SH-SY5Y (cell line): ENCODE results near the gene PRRC2B.

ENCODE experiments used
- GATA2 ChIP-seq: IDR thresholded peaks from 2 replicates; pipeline ENCODE4 v1.6.1; 2011; ENCODE audit warnings: mild to moderate bottlenecking, low read depth, low read length
- GATA3 ChIP-seq: IDR thresholded peaks from 2 replicates; pipeline ENCODE4 v1.6.1; 2011; ENCODE audit warnings: low read depth, mild to moderate bottlenecking, low read length, moderate library complexity

DNA sequence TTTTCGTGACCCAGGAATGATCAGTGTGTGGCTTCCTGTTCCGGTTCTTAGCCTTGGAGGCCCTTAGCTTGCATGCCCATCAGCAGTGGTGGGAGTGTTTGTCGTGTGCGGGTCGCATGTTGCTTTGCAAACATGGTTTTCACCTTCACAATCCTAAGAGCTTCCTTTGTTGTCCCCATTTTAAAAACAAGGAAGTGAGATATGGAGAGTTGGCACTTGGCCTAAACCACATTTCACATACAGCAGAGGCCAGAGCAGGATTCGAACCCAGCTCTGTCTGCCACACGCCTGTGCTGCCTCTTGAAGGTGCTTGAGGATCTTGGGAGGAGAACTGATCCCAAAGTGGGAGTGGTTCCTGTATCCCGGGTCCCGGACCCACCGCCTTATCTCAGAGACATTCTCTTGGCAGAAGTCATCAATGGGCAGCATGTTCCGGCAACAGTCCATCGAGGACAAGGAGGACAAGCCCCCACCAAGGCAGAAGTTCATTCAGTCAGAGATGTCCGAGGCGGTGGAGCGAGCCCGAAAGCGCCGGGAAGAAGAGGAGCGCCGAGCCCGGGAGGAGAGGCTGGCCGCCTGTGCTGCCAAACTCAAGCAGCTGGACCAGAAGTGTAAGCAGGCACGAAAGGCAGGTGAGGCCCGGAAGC lies 70.6 kb downstream of the PRRC2B start:
- no peak for TF ChIP-seq GATA3
- no peak for TF ChIP-seq GATA2
